CD4-positive, alpha-beta T cell (primary cell): ENCODE data around the gene YTHDF1. TPM values are rescaled to one million over a fixed set of nuclear protein-coding genes. Genes with fewer than 3 reads are reported as not detected.

Experiments
- ATAC-seq: fragments of 200-7000 bp; cut with Tn5 transposase; one replicate; pipeline ENCODE4 v1.10.0; 2022; ENCODE audit warnings: mild to moderate bottlenecking; ENCODE audit not compliant: poor library complexity
- CTCF ChIA-PET: fragments of 350-600 bp; sonication (Branson Sonifier 250); formaldehyde crosslinking; loops from one replicate; lab custom pipeline; 2021; ENCODE audit warnings: antibody characterized with exemption, inconsistent platforms; lab: Charles Lee
- POLR2A ChIA-PET: fragments of 350-600 bp; sonication (Branson Sonifier 250); formaldehyde crosslinking; loops from one replicate; lab custom pipeline; 2021; ENCODE audit warnings: antibody characterized with exemption, inconsistent platforms; lab: Charles Lee
- DNase-seq, 14 experiments: peaks; one replicate each; pipeline ENCODE4 v3.0.0-alpha.2; 2013 to 2020; ENCODE audit warnings: mixed read lengths in 2 of 14
- H3K27ac ChIP-seq, 2 donors: one replicate each; pipeline versions ENCODE4 v1.5.1 to v1.7.0; 2013; ENCODE audit warnings: low read length in 2 of 2, low read depth in 1 of 2, mild to moderate bottlenecking in 1 of 2
- H3K27me3 ChIP-seq, 2 experiments: 1 replicate in 1 of 2; 2 replicates in 1 of 2; pipeline versions ENCODE4 v1.6.1 to v1.7.0; 2013; ENCODE audit warnings: low read length in 2 of 2, control low read depth in 1 of 2, mild to moderate bottlenecking in 1 of 2, moderate library complexity in 1 of 2; ENCODE audit not compliant: insufficient read depth in 2 of 2, control insufficient read depth in 1 of 2
- H3K36me3 ChIP-seq: one replicate; pipeline ENCODE4 v1.6.1; 2013; ENCODE audit warnings: low read length, control low read depth; ENCODE audit not compliant: insufficient read depth
- H3K4me1 ChIP-seq: one replicate; pipeline ENCODE4 v1.6.1; 2013; ENCODE audit warnings: low read length, control low read depth; ENCODE audit not compliant: insufficient read depth
- H3K4me3 ChIP-seq: one replicate; pipeline ENCODE4 v1.5.1; 2013; ENCODE audit warnings: mild to moderate bottlenecking, low read length, moderate library complexity
- H3K9me3 ChIP-seq, 2 experiments: 1 replicate in 1 of 2; 2 replicates in 1 of 2; pipeline versions ENCODE4 v1.6.1 to v1.7.0; 2013; ENCODE audit warnings: low read length in 2 of 2, mild to moderate bottlenecking in 2 of 2, control low read depth in 1 of 2, moderate library complexity in 1 of 2; ENCODE audit not compliant: control insufficient read depth in 1 of 2, insufficient read depth in 1 of 2
- H3K27ac Mint-ChIP-seq: one replicate; pipeline ENCODE4 v1.8.0; 2020; ENCODE audit warnings: mixed read lengths
- H3K27me3 Mint-ChIP-seq: one replicate; pipeline ENCODE4 v1.8.0; 2021; ENCODE audit warnings: mixed read lengths
- H3K36me3 Mint-ChIP-seq: one replicate; pipeline ENCODE4 v1.8.0; 2021; ENCODE audit warnings: low read depth, mixed read lengths
- H3K4me1 Mint-ChIP-seq: one replicate; pipeline ENCODE4 v1.8.0; 2021; ENCODE audit warnings: low read depth, mixed read lengths
- H3K4me3 Mint-ChIP-seq: one replicate; pipeline ENCODE4 v1.8.0; 2020; ENCODE audit warnings: mild to moderate bottlenecking, mixed read lengths
- H3K9me3 Mint-ChIP-seq: one replicate; pipeline ENCODE4 v1.8.0; 2020; ENCODE audit warnings: mixed read lengths
- CTCF ChIP-seq: fragments of 200-600 bp; IDR thresholded peaks from one replicate; pipeline ENCODE4 v1.8.0; 2022; ENCODE audit warnings: antibody characterized with exemption, mild to moderate bottlenecking
- intact Hi-C, 2 experiments: fragments of 100-400 bp; cut with DNase I in 1 of 2; cut with micrococcal nuclease in 1 of 2; formaldehyde crosslinking; loops; one replicate each; pipeline versions ENCODE4 v1.15.1 to v1.9.0; 2023 to 2025; cut with DNase I, micrococcal nuclease
- total RNA-seq, 174 experiments: library from RNA in 2 of 174; stranded (reverse) in 2 of 174; gene quantifications; one replicate each; pipeline ENCODE4 v1.2.3 and lab custom pipeline; 2021 to 2026

Gene YTHDF1
- total RNA-seq, 2 experiments from 2014 or later, result 43.7 to 44.1 TPM

GRCh38 chr20:63215101-63216040 lies 560 bp downstream of the YTHDF1 start:
- ATAC-seq, result no peak
- DNase-seq, result peak in 4 of 14 experiments; percentile 9 to 42 (median 28)
- POLR2A ChIA-PET, result interaction anchor here (0.8 to 1.9 kb wide), 4 partner anchors 56 to 113 kb away, joined by 3 to 9 read pairs (median 3); partner anchors contain the start of gene ARFGAP1
- peak overlapping the region; percentile 88 for H3K27ac Mint-ChIP-seq
- H3K27me3 Mint-ChIP-seq, result no peaks in the 10 kb centered on the region
- CTCF ChIA-PET, result interaction anchor here (1.0 kb wide), 2 partner anchors 58 to 243 kb away, joined by 3 read pairs; no protein-coding TSS in a partner anchor
- H3K27me3 ChIP-seq, result no peaks in the 10 kb centered on the region
- H3K36me3 Mint-ChIP-seq, result peaks cover 50% of the 10 kb centered on the region
- intact Hi-C loops, result loop anchor here in 1 of 2 experiments (1.0 to 10.0 kb wide), 6 partner anchors 57 to 1033 kb away; partner anchors contain the start of genes ARFGAP1, CABLES2, GID8 and MTG2
- peaks cover 36% of the 10 kb centered on the region for H3K36me3 ChIP-seq
- peaks cover 56% of the 10 kb centered on the region for H3K4me1 ChIP-seq
- peaks cover 55% of the 10 kb centered on the region for H3K4me1 Mint-ChIP-seq
- peak overlapping the region; percentile 75 for H3K4me3 ChIP-seq
- H3K9me3 ChIP-seq, result no peaks in the 10 kb centered on the region
- peak overlapping the region; percentile 93 for H3K4me3 Mint-ChIP-seq
- H3K27ac ChIP-seq, result peak overlapping the region; percentile 40 to 69
- no peaks in the 10 kb centered on the region for H3K9me3 Mint-ChIP-seq
- TF ChIP-seq CTCF, result no peak

DNA sequence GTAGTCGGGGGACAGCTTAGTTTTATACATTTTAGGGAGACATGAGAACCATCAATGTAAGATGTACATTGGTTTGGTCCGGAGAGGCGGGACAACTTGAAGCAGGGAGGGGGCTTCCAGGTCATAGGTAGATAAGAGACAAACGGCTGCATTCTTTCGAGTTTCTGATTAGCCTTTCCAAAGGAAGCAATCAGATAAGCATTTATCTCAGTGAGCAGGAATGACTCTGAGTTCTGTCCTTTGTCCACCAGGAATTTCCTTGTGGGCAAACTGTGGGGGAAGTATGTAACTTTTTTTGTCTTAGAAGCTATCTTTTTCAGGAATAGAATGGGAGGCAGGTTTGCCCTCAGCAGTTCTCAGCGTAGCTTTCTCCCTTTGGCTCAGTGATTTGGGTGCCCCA lies 1.4 kb downstream of the YTHDF1 start:
- peak overlapping the region; percentile 75 for H3K4me3 ChIP-seq
- ChIA-PET POLR2A (interaction anchor here (1.9 kb wide), 1 partner anchor 58 kb away, joined by 9 read pairs; the partner anchor contains the start of gene ARFGAP1), CTCF (interaction anchor here (1.0 to 3.1 kb wide), 2 partner anchors 9 to 242 kb away, joined by 3 to 13 read pairs; no protein-coding TSS in a partner anchor)
- Mint-ChIP-seq H3K4me3 (peak overlapping the region; percentile 93), H3K36me3 (peaks cover 58% of the 10 kb centered on the region), H3K9me3 (no peaks in the 10 kb centered on the region), H3K27me3 (no peaks in the 10 kb centered on the region), H3K4me1 (peaks cover 60% of the 10 kb centered on the region), H3K27ac (peak overlapping the region; percentile 88)
- H3K9me3 ChIP-seq, result no peaks in the 10 kb centered on the region
- no peak for ATAC-seq
- no peak for TF ChIP-seq CTCF
- H3K36me3 ChIP-seq, result peaks cover 44% of the 10 kb centered on the region
- peaks cover 60% of the 10 kb centered on the region for H3K4me1 ChIP-seq
- intact Hi-C loops, result loop anchor here in 1 of 2 experiments (10.0 kb wide), 2 partner anchors 280 to 830 kb away; partner anchors contain the start of genes GID8 and RPS21
- DNase-seq, result no peak
- H3K27ac ChIP-seq, result no peak overlapping the region
- no peaks in the 10 kb centered on the region for H3K27me3 ChIP-seq

DNA sequence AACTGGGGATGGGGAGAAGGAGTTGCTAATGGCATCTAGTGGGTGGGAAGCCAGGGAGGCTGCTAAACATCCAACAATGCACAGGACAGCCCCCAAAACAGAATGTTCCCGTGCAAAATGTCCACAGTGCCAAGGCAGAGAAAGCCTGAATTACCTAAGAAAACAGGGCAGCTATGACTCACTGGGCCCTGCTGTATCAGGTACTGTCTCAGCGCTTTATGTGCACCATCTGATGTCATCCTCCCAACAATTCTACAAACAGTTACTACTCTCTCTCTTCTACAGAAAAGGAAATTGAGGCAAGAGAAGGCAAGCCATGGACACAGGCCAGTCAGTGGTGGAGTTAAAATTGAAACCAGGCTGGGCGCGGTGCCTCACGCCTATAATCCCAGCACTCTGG lies 3.1 kb downstream of the YTHDF1 start:
- ChIA-PET POLR2A (no interaction called here), CTCF (interaction anchor here (3.1 kb wide), 1 partner anchor 11 kb away, joined by 13 read pairs; no protein-coding TSS in a partner anchor)
- Mint-ChIP-seq H3K4me1 (peaks cover 67% of the 10 kb centered on the region), H3K27ac (peak overlapping the region; percentile 49), H3K4me3 (peak overlapping the region; percentile 56), H3K9me3 (no peaks in the 10 kb centered on the region), H3K27me3 (no peaks in the 10 kb centered on the region), H3K36me3 (peaks cover 76% of the 10 kb centered on the region)
- H3K9me3 ChIP-seq, result no peaks in the 10 kb centered on the region
- peaks cover 59% of the 10 kb centered on the region for H3K36me3 ChIP-seq
- DNase-seq, result no peak
- ATAC-seq, result no peak
- H3K4me1 ChIP-seq, result peaks cover 65% of the 10 kb centered on the region
- no peak overlapping the region for H3K27ac ChIP-seq
- TF ChIP-seq CTCF, result no peak
- intact Hi-C loops, result loop anchor here in 1 of 2 experiments (10.0 kb wide), 2 partner anchors 278 to 828 kb away; partner anchors contain the start of genes GID8 and RPS21
- no peak overlapping the region for H3K4me3 ChIP-seq
- H3K27me3 ChIP-seq, result no peaks in the 10 kb centered on the region
